Right renal cortex interstitium (tissue), 3 donors: ENCODE data around the gene TMEM214. TPM values are rescaled to one million over a fixed set of nuclear protein-coding genes. Genes with fewer than 3 reads are reported as not detected.

Experiments
- DNase-seq, 3 donors: peaks; one replicate each; pipeline ENCODE4 v3.0.0-alpha.2; 2013; ENCODE audit warnings: low read depth in 3 of 3, low spot score in 2 of 3
- polyA plus RNA-seq, 3 donors: library from polyadenylated mRNA; unstranded; fragments of 120-200 nt; gene quantifications; one replicate each; pipeline ENCODE4 v1.2.1, GENCODE V29; 2013; ENCODE audit not compliant: insufficient read length in 3 of 3

Gene TMEM214
- polyA plus RNA-seq, 3 donors, result 51.3 to 54.4 (median 52.8) TPM

- DNase-seq, result no peak
Observed at GRCh38 chr2:27038631-27039339, 6.0 kb downstream of the TMEM214 start.

- DNase-seq, result no peak
Observed at GRCh38 chr2:27039426-27039825, 6.7 kb downstream of the TMEM214 start.

GRCh38 chr2:27039871-27040270 is 7.1 kb downstream of the TMEM214 start:
- no peak for DNase-seq

DNA sequence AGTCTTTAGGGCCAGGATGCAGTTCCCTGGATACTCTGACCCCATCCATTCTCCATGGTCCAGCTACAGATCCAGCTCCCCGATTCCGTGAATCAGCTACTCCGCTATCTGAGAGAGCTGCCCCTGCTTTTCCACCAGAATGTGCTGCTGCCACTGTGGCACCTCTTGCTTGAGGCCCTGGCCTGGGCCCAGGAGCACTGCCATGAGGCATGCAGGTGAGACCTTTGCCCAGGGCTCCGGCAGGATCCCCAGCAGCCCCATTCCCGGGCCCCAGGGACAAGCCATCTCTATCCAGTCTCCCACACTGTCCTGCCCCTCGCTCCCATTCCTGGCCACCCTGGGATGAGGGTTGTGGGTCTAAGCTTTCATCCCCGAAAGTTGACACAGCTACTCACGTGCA is 7.5 kb downstream of the TMEM214 start:
- DNase-seq, result no peak

DNA sequence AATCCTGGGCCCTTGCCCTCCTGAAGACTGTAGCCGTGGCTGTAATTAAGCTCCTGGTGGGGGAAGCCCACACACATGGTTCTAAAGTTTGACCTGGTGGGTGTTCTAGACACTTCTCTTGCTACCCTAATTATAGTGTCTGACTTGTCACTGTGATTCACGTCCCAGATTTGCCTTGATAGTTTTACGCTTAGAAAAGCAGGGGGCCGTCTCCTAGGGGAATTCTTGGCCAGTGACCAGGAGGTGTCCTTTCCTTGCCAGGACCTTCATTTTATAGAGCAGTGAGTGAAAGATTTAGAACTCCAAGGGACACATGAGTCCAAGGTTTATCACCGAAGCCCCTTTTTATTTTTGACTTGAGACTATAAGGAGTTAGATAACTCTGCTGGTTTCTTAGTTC is 9.0 kb downstream of the TMEM214 start:
- DNase-seq, result peak; percentile 57 to 71 (median 65)

DNA sequence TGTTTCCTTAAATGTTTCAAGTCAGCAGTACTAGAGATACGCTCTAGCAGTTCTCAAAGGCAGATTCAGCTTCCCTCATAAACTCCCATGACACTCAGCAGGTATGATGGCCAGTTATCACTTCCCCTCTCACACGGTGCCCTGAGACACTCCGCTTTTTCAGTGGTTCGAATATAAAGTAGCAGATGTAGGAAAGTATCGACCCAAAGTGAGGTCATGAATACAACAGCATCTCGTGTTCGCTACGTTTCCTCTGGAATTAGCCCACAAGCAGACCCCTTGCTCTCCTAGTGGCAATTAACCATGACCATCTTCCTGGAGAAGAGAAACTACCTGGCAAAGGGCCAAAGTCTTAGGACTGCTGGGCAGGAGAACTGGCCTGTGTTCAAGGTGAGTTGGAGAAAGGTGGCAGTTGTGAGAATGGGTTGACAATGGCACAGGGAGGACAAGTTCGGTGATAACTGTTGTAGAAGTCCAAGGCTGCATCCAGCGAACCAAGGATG is 9.4 kb downstream of the TMEM214 start:
- no peak for DNase-seq

- no peak for DNase-seq
Observed at GRCh38 chr2:27042985-27043634, 10.3 kb downstream of the TMEM214 start.

DNA sequence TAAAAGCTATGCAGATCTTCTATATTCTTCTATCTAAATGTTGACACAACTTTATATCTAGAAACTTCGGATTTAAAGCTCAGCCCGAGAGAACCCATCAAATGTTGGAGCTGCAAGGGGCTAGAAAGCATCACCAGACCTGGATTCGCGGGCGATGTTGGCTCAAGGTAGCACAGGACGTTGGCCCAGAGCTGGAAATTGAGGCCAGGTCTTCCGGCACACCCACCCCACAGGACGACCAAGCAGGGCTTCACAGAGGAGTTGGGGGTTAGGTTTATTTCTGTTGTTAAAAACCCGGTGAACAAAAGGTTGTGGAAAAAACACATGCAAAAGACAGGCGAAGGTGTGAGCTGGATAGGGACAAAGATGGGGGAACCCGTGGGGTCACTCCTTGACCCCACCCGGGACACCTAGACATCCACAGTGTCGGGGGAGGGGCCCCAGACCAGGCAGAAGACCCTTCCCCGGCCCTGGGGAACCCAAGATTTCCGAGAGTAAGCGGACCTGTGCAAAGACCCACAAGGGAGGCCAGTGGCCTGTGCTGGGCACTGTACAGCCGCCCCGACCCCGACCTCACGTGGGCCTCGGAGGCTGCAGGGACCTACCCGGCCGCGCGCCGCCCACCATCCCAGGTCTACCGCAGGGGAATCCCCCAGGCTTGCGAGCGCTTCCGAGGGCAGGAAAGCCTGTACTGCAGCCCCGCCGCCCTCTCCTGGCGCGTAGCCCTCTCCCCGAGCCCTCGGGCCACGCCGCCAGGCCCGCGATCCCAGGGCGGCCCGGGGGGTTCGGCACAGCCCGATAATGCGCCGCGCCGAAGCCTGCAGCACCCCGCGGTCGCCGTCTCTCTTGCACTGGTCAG is 16.9 kb downstream of the TMEM214 start:
- no peak for DNase-seq

- peak; percentile 91 to 99 (median 91) for DNase-seq
Observed at GRCh38 chr2:27050281-27050995, 17.7 kb downstream of the TMEM214 start.

DNA sequence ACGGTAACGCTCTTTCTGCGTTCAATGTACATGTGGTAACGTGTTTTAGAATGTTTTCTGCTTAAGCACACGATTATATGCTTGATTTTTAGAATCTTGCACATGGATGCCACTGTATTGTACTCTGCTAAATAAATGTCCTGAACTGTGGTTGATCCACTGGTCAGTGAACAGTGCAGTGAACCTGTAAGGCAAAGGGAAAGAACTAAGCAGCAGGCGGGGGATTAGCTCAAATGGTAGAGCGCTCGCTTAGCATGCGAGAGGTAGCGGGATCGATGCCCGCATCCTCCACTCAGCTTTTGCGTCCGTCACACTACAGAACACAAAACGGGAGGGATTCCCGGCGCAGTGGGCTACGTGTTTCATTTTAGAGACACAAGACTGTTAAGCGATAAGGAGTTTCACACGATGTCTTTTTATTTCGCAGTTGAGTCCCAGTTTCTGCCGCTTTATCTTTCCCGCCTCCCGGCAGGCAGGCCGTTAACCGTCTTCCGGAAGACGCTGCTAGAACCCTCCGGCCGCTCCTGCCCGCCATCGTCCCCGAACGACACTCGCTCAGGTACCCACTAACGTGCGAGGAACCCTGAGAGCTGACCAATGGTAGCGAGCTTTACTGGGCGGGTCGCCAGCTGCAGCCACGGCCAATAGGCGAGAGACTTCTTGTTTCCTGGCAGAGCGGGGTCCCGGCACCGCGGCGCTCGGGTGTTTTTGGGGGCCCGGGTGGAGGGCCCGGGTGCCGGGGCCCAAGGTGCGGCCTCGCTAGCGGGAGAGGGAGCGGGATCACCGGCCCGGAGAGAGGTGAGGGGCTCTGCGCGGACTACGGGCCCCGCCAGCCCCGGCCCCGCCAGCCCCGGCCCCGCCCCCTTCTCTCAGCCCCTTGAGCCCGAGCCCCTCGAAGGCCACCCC is 18.5 kb downstream of the TMEM214 start, which contains the start of gene AGBL5:
TSS of gene AGBL5 (plus strand) at position 673 of the 906 bp plus-strand sequence. CDS start 1,291 bp downstream, outside the sequence.
- DNase-seq, result peak; percentile 86 to 96 (median 87)

GRCh38 chr2:27051902-27052645 is 19.3 kb downstream of the TMEM214 start:
- DNase-seq, result no peak

- DNase-seq, result no peak
Observed at GRCh38 chr2:27053321-27053720, 20.6 kb downstream of the TMEM214 start.

DNA sequence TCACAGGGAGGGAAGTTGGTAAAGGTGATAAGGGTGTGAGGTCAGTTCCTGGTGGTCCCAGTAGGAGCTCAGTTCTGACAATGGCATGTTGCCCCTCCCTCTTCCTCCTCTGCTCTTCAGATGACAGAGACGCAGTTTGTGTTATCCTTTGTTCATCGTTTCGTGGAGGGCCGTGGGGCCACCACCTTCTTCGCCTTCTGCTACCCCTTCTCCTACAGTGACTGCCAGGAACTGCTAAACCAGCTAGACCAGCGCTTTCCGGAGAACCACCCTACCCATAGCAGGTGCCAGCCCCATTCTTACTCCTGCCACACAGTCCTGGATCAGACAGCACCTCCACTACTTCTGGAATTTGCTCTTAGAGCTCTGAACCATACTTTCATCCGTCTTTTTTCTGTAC is 21.0 kb downstream of the TMEM214 start:
- no peak for DNase-seq

- DNase-seq, result no peak
Observed at GRCh38 chr2:27054721-27055120, 22.0 kb downstream of the TMEM214 start.

DNA sequence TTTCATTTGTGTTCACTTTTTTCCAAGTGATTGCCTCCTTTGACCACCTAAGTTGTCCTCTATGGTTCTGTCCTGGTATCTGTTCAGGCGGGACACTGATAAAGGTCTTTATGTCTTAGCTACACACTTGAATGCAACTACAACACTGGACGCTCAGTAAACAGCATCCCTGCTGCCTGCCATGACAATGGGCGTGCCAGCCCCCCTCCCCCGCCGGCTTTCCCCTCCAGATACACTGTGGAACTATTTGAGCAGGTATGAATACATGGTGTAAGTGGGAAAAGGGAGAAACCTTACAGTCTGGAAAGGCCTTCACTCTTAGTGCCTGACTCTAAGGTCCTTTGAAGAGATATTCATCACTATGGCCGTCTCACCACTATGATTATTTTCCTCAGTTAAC is 24.4 kb downstream of the TMEM214 start:
- no peak for DNase-seq

GRCh38 chr2:27058210-27058609 is 25.4 kb downstream of the TMEM214 start:
- no peak for DNase-seq

GRCh38 chr2:27059141-27059820 is 26.5 kb downstream of the TMEM214 start:
- no peak for DNase-seq

GRCh38 chr2:27060323-27060722 is 27.6 kb downstream of the TMEM214 start:
- DNase-seq, result no peak
